Karpas-422 (cell line): ENCODE data around the gene PHPT1. TPM values are rescaled to one million over a fixed set of nuclear protein-coding genes. Genes with fewer than 3 reads are reported as not detected.

Experiments
- small RNA-seq: library from RNA; depleted of rRNA; stranded (forward); fragments of <200 nt; gene quantifications from one replicate; pipeline ENCODE3, GENCODE V24; 2014
- total RNA-seq: library from RNA; depleted of rRNA; stranded (reverse); fragments of >200 nt; shearing (Covaris generic); gene quantifications from 2 replicates; pipeline ENCODE4 v1.2.3, GENCODE V29; 2014; ENCODE audit warnings: low replicate concordance; rRNA removed

PHPT1 gene
- total RNA-seq, 1 experiment from 2014 or later = 82.5 TPM

Small RNA genes within 50 kb of the gene (small RNA-seq; reads per million reads assigned to genes)
- gene AL355987.2 = not detected
- gene MIR4292 = not detected
- gene MIR4479 = not detected

Other genes starting within 250 kb of the PHPT1 start
- not detected in 2 replicates for gene EGFL7, start 186.5 kb upstream of the PHPT1 start, total RNA-seq
- gene AGPAT2, start 162.0 kb upstream of the PHPT1 start, total RNA-seq = 12.3 and 38.5 TPM in 2 replicates
- not detected in 2 replicates for gene DIPK1B, start 136.8 kb upstream of the PHPT1 start, total RNA-seq
- gene LCN10, start 106.5 kb upstream of the PHPT1 start, total RNA-seq = not detected in 2 replicates
- not detected in 2 replicates for gene LCN6, start 100.9 kb upstream of the PHPT1 start, total RNA-seq
- gene LCN8, start 91.2 kb upstream of the PHPT1 start, total RNA-seq = not detected in 2 replicates
- not detected in 2 replicates for gene LCN15, start 84.9 kb upstream of the PHPT1 start, total RNA-seq
- 20.5 and 61.8 TPM in 2 replicates for gene TMEM141, start 58.1 kb upstream of the PHPT1 start, total RNA-seq
- 1.6 TPM in 1 of 2 replicates, not detected in the other for gene CCDC183, start 53.1 kb upstream of the PHPT1 start, total RNA-seq
- 43.1 and 78.1 TPM in 2 replicates for gene RABL6, start 41.5 kb upstream of the PHPT1 start, total RNA-seq
- 1.9 and 5.0 TPM in 2 replicates for gene AJM1, start 6.9 kb upstream of the PHPT1 start, total RNA-seq
- gene MAMDC4, start 2.9 kb downstream of the PHPT1 start, total RNA-seq = 7.9 TPM in 2 replicates
- gene EDF1, start 16.9 kb downstream of the PHPT1 start, total RNA-seq = 152 and 302 TPM in 2 replicates
- gene TRAF2, start 37.1 kb downstream of the PHPT1 start, total RNA-seq = 6.3 and 11.3 TPM in 2 replicates
- gene FBXW5, start 95.3 kb downstream of the PHPT1 start, total RNA-seq = 37.3 and 103 TPM in 2 replicates
- not detected in 2 replicates for gene C8G, start 95.8 kb downstream of the PHPT1 start, total RNA-seq
- gene LCN12, start 102.9 kb downstream of the PHPT1 start, total RNA-seq = not detected in 2 replicates
- gene PTGDS, start 128.1 kb downstream of the PHPT1 start, total RNA-seq = not detected in 2 replicates
- gene LCNL1, start 133.6 kb downstream of the PHPT1 start, total RNA-seq = not detected in 2 replicates
- gene PAXX, start 143.0 kb downstream of the PHPT1 start, total RNA-seq = 20.1 and 62.6 TPM in 2 replicates
- gene CLIC3, start 147.2 kb downstream of the PHPT1 start, total RNA-seq = not detected in 2 replicates
- 2.4 and 6.4 TPM in 2 replicates for gene ABCA2, start 178.8 kb downstream of the PHPT1 start, total RNA-seq
- gene FUT7, start 182.7 kb downstream of the PHPT1 start, total RNA-seq = not detected in 2 replicates
- gene NPDC1, start 196.8 kb downstream of the PHPT1 start, total RNA-seq = not detected in 2 replicates
- not detected in 2 replicates for gene ENTPD2, start 204.7 kb downstream of the PHPT1 start, total RNA-seq
- gene SAPCD2, start 221.1 kb downstream of the PHPT1 start, total RNA-seq = 18.6 and 53.2 TPM in 2 replicates
- gene UAP1L1, start 228.1 kb downstream of the PHPT1 start, total RNA-seq = 15.1 and 26.2 TPM in 2 replicates
- 28.9 and 58.1 TPM in 2 replicates for gene MAN1B1, start 237.6 kb downstream of the PHPT1 start, total RNA-seq